ENCODE measurements around the gene OLAH. TPM values are rescaled to one million over a fixed set of nuclear protein-coding genes. Genes with fewer than 3 reads are reported as not detected.

OLAH gene
- total and polyA plus RNA-seq, 2 experiments from 2014 or later = not detected

- Histone ChIP-seq H4K20me1 (ENCODE audit: insufficient read depth, poor library complexity, severe bottlenecking) (no peaks in the 10 kb centered on the region), H3K27ac (no peak overlapping the region), H3K36me3 (replicated peaks; ENCODE audit: insufficient read depth, low read depth) (no peaks in the 10 kb centered on the region), H3K9me3 (ENCODE audit: low read depth) (no peaks in the 10 kb centered on the region), H3K9me2 (replicated peaks; ENCODE audit: insufficient read depth) (no peaks in the 10 kb centered on the region), H3K4me3 (no peak overlapping the region), H3K4me2 (no peak overlapping the region), H3K27me3 (no peaks in the 10 kb centered on the region), H2AFZ (no peak overlapping the region), H3K79me2 (no peaks in the 10 kb centered on the region), H3K4me1 (ENCODE audit: insufficient read depth) (no peaks in the 10 kb centered on the region)
- 83% methylated on average over 4 of the region's 4 CpGs for WGBS (ENCODE audit: low lambda C conversion rate, missing lambda C conversion rate)
- TF ChIP-seq EZH2 (IDR thresholded peaks at IDR 0.05; ENCODE audit: borderline replicate concordance) (no peak), EZH2phosphoT487 (IDR thresholded peaks at IDR 0.05; ENCODE audit: low read depth, severe bottlenecking, unreplicated experiment) (no peak)
- TF ChIP-seq, protein P1, sequence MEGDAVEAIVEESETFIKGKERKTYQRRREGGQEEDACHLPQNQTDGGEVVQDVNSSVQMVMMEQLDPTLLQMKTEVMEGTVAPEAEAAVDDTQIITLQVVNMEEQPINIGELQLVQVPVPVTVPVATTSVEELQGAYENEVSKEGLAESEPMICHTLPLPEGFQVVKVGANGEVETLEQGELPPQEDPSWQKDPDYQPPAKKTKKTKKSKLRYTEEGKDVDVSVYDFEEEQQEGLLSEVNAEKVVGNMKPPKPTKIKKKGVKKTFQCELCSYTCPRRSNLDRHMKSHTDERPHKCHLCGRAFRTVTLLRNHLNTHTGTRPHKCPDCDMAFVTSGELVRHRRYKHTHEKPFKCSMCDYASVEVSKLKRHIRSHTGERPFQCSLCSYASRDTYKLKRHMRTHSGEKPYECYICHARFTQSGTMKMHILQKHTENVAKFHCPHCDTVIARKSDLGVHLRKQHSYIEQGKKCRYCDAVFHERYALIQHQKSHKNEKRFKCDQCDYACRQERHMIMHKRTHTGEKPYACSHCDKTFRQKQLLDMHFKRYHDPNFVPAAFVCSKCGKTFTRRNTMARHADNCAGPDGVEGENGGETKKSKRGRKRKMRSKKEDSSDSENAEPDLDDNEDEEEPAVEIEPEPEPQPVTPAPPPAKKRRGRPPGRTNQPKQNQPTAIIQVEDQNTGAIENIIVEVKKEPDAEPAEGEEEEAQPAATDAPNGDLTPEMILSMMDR (IDR thresholded peaks at IDR 0.05; ENCODE audit: poor library complexity) = no peak
- no peak for DNase-seq (ENCODE audit: low spot score)
These were observed 6.1 kb upstream of the OLAH start for GRCh38 chr10:15037691-15038090.

GRCh38 chr10:15038416-15038815, 5.3 kb upstream of the OLAH start:
- TF ChIP-seq, protein P1 (IDR thresholded peaks at IDR 0.05; ENCODE audit: poor library complexity) = no peak
- TF ChIP-seq EZH2 (IDR thresholded peaks at IDR 0.05; ENCODE audit: borderline replicate concordance) (no peak), EZH2phosphoT487 (IDR thresholded peaks at IDR 0.05; ENCODE audit: low read depth, severe bottlenecking, unreplicated experiment) (no peak)
- no peaks in the 10 kb centered on the region for H3K9me3 ChIP-seq (ENCODE audit: low read depth)
- 91% methylated on average over 10 of the region's 10 CpGs for WGBS (ENCODE audit: low lambda C conversion rate, missing lambda C conversion rate)

DNA sequence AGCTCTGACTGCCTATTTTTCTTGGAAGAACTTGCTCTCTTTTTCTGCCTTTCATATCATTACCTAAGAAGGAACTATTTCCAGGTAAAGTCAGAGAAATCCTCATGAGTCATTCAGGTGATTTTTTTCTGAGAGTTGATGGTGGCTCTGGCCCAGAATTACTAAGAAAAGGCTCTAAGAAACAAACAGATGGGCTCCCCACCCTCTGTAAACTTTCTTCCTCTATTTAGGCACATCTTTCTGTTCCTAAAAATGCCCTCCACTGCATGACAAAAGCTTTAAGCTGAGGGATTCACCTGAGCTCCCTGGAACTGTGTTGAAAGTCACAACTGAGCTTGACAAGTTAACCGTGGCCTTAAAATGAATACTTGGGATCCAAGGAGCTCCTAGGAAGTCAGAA, 1.6 kb downstream of the OLAH start:
- H3K4me3 ChIP-seq = no peak overlapping the region
- no peaks in the 10 kb centered on the region for H3K4me1 ChIP-seq (ENCODE audit: insufficient read depth)
- H3K79me2 ChIP-seq = no peaks in the 10 kb centered on the region
- no peaks in the 10 kb centered on the region for H3K9me2 ChIP-seq (replicated peaks; ENCODE audit: insufficient read depth)
- 94% methylated on average over 1 of the region's 1 CpG for WGBS (ENCODE audit: low lambda C conversion rate, missing lambda C conversion rate)
- no peak overlapping the region for H3K4me2 ChIP-seq
- DNase-seq (ENCODE audit: low spot score) = no peak
- no peak overlapping the region for H3K27ac ChIP-seq
- H4K20me1 ChIP-seq (ENCODE audit: insufficient read depth, poor library complexity, severe bottlenecking) = no peaks in the 10 kb centered on the region
- no peak for TF ChIP-seq EZH2 (IDR thresholded peaks at IDR 0.05; ENCODE audit: borderline replicate concordance)
- no peak for TF ChIP-seq EZH2phosphoT487 (IDR thresholded peaks at IDR 0.05; ENCODE audit: low read depth, severe bottlenecking, unreplicated experiment)
- TF ChIP-seq, protein P1 (IDR thresholded peaks at IDR 0.05; ENCODE audit: poor library complexity) = no peak
- no peak overlapping the region for H2AFZ ChIP-seq
- H3K27me3 ChIP-seq = no peaks in the 10 kb centered on the region
- H3K36me3 ChIP-seq (replicated peaks; ENCODE audit: insufficient read depth, low read depth) = no peaks in the 10 kb centered on the region
- no peaks in the 10 kb centered on the region for H3K9me3 ChIP-seq (ENCODE audit: low read depth)

More at GRCh38 chr10:15038416-15038815, 5.3 kb upstream of the OLAH start:
- Histone ChIP-seq H2AFZ (no peak overlapping the region), H3K9me2 (replicated peaks; ENCODE audit: insufficient read depth) (no peaks in the 10 kb centered on the region), H3K4me2 (no peak overlapping the region), H3K4me1 (ENCODE audit: insufficient read depth) (no peaks in the 10 kb centered on the region), H3K36me3 (replicated peaks; ENCODE audit: insufficient read depth, low read depth) (no peaks in the 10 kb centered on the region), H4K20me1 (ENCODE audit: insufficient read depth, poor library complexity, severe bottlenecking) (no peaks in the 10 kb centered on the region), H3K4me3 (no peak overlapping the region), H3K27ac (no peak overlapping the region), H3K27me3 (no peaks in the 10 kb centered on the region), H3K79me2 (no peaks in the 10 kb centered on the region)
- DNase-seq (ENCODE audit: low spot score) = no peak

GRCh38 chr10:15046626-15047025, 2.9 kb downstream of the OLAH start:
- DNase-seq (ENCODE audit: low spot score) = no peak
- H3K4me1 ChIP-seq (ENCODE audit: insufficient read depth) = no peaks in the 10 kb centered on the region
- no peak overlapping the region for H3K4me2 ChIP-seq

More at GRCh38 chr10:15046626-15047025, 2.9 kb downstream of the OLAH start:
- no peak overlapping the region for H3K27ac ChIP-seq
- no peaks in the 10 kb centered on the region for H3K9me3 ChIP-seq (ENCODE audit: low read depth)
- no peaks in the 10 kb centered on the region for H3K9me2 ChIP-seq (replicated peaks; ENCODE audit: insufficient read depth)
- H2AFZ ChIP-seq = no peak overlapping the region
- 75% methylated on average over 5 of the region's 5 CpGs for WGBS (ENCODE audit: low lambda C conversion rate, missing lambda C conversion rate)
- H3K79me2 ChIP-seq = no peaks in the 10 kb centered on the region
- no peaks in the 10 kb centered on the region for H3K36me3 ChIP-seq (replicated peaks; ENCODE audit: insufficient read depth, low read depth)
- TF ChIP-seq, protein P1 (IDR thresholded peaks at IDR 0.05; ENCODE audit: poor library complexity) = no peak
- no peak for TF ChIP-seq EZH2phosphoT487 (IDR thresholded peaks at IDR 0.05; ENCODE audit: low read depth, severe bottlenecking, unreplicated experiment)
- H4K20me1 ChIP-seq (ENCODE audit: insufficient read depth, poor library complexity, severe bottlenecking) = no peaks in the 10 kb centered on the region
- no peak overlapping the region for H3K4me3 ChIP-seq
- H3K27me3 ChIP-seq = no peaks in the 10 kb centered on the region
